NCI-H1694 treated with DMSO at 0.1 percent for 48 hours (cell line): ENCODE results near the gene ZC3H8.

Experiments
- DNase-seq: peaks from one replicate; lab custom pipeline; 2025; lab: John Stamatoyannopoulos, UW

Gene ZC3H8

GRCh38 chr2:112195167-112195766 lies 59.6 kb downstream of the ZC3H8 start:
- no peak for DNase-seq

GRCh38 chr2:112194482-112194881 lies 60.4 kb downstream of the ZC3H8 start:
- no peak for DNase-seq

GRCh38 chr2:112194028-112194427 lies 60.8 kb downstream of the ZC3H8 start:
- no peak for DNase-seq

- no peak for DNase-seq
These were observed 65.8 kb downstream of the ZC3H8 start for GRCh38 chr2:112189001-112189556.

GRCh38 chr2:112187805-112188596 lies 66.8 kb downstream of the ZC3H8 start:
- no peak for DNase-seq

- DNase-seq: no peak
These were observed 67.7 kb downstream of the ZC3H8 start for GRCh38 chr2:112187046-112187715.

GRCh38 chr2:112185131-112185530 lies 69.7 kb downstream of the ZC3H8 start:
- no peak for DNase-seq

- no peak for DNase-seq
These were observed 70.7 kb downstream of the ZC3H8 start for GRCh38 chr2:112184121-112184520.

- DNase-seq: no peak
These were observed 71.4 kb downstream of the ZC3H8 start for GRCh38 chr2:112183327-112184025.

- no peak for DNase-seq
These were observed 72.2 kb downstream of the ZC3H8 start for GRCh38 chr2:112182581-112183034.

GRCh38 chr2:112181571-112182290 lies 73.1 kb downstream of the ZC3H8 start:
- no peak for DNase-seq

GRCh38 chr2:112175958-112176573 lies 78.8 kb downstream of the ZC3H8 start:
- DNase-seq: no peak

- DNase-seq: no peak
These were observed 79.5 kb downstream of the ZC3H8 start for GRCh38 chr2:112175333-112175732.

- DNase-seq: no peak
These were observed 80.5 kb downstream of the ZC3H8 start for GRCh38 chr2:112174383-112174782.

- DNase-seq: no peak
These were observed 81.1 kb downstream of the ZC3H8 start for GRCh38 chr2:112173646-112174319.

GRCh38 chr2:112170495-112170894 lies 84.3 kb downstream of the ZC3H8 start:
- no peak for DNase-seq

- DNase-seq: no peak
These were observed 86.3 kb downstream of the ZC3H8 start for GRCh38 chr2:112168422-112169124.

GRCh38 chr2:112166806-112167499 lies 87.9 kb downstream of the ZC3H8 start:
- DNase-seq: no peak

GRCh38 chr2:112165296-112165695 lies 89.5 kb downstream of the ZC3H8 start:
- DNase-seq: no peak
